Right lobe of liver (tissue), 6 donors: Measurements from ENCODE around the gene TMPRSS5. TPM values are rescaled to one million over a fixed set of nuclear protein-coding genes. Genes with fewer than 3 reads are reported as not detected.

Experiments used
- ATAC-seq, 4 donors: fragments of 200-7000 bp; cut with Tn5 transposase; one replicate each; pipeline ENCODE4 v1.9.1; 2020; ENCODE audit warnings: mild to moderate bottlenecking in 4 of 4, moderate library complexity in 4 of 4
- DNase-seq, 3 donors: peaks; one replicate each; pipeline ENCODE4 v3.0.0-alpha.2; 2020
- H3K27ac ChIP-seq, 3 donors: fragments of 200-600 bp; one replicate each; pipeline ENCODE4 v1.8.0; 2022
- H3K27me3 ChIP-seq, 2 donors: fragments of 200-600 bp; one replicate each; pipeline ENCODE4 v1.8.0; 2022
- H3K36me3 ChIP-seq, 4 donors: fragments of 200-600 bp; sonication (generic) in 1 of 4; one replicate each; pipeline versions ENCODE4 v1.5.1 to v1.8.0; 2017 to 2022; ENCODE audit warnings: control low read depth in 1 of 4
- H3K4me1 ChIP-seq, 4 donors: fragments of 200-600 bp; sonication (generic) in 1 of 4; one replicate each; pipeline versions ENCODE4 v1.5.1 to v1.8.0; 2017 to 2022; ENCODE audit warnings: control low read depth in 1 of 4
- H3K4me3 ChIP-seq, 3 donors: fragments of 200-600 bp; one replicate each; pipeline ENCODE4 v1.8.0; 2022
- H3K9me3 ChIP-seq, 4 donors: fragments of 200-600 bp; sonication (generic) in 1 of 4; one replicate each; pipeline versions ENCODE4 v1.5.1 to v1.8.0; 2017 to 2022; ENCODE audit warnings: control low read depth in 1 of 4
- POLR2A ChIP-seq: fragments of 450-650 bp; IDR thresholded peaks from one replicate; pipeline ENCODE4 v1.6.1; 2017; ENCODE audit warnings: antibody characterized with exemption, mild to moderate bottlenecking
- WGBS: methylation state at CpG from one replicate; pipeline ENCODE4 v1.1.6; 2018; ENCODE audit warnings: low coverage, low lambda C conversion rate; ENCODE audit not compliant: insufficient coverage; ENCODE audit errors: missing lambda C conversion rate; 5-methylcytosine and 5-hydroxymethylcytosine counted together
- intact Hi-C, 2 donors: fragments of 100-400 bp; cut with DNase I; formaldehyde crosslinking; loops; one replicate each; pipeline versions ENCODE4 v1.11.2 to v1.14.1; 2022
- total RNA-seq, 6 experiments: library from RNA; depleted of rRNA in 2 of 6; stranded (reverse); fragments of >200 nt in 2 of 6; fragmentation: NEBNext Ultra II Directional in 3 of 6; extraction: Animal tissue kit (Norgen Biotek cat#: 25700) in 3 of 6; gene quantifications; one replicate each; pipeline versions ENCODE4 v1.1.0 to v1.2.4, GENCODE V29; 2016 to 2023
- TF ChIP-seq, protein P1 (sequence below), 4 donors: fragments of 200-600 bp in 3 of 4; fragments of 450-650 bp in 1 of 4; IDR thresholded peaks; one replicate each; pipeline versions ENCODE4 v1.5.1 to v1.8.0; 2016 to 2022; ENCODE audit warnings: antibody characterized with exemption in 4 of 4, mild to moderate bottlenecking in 2 of 4
- donor health status: DM: no; HTN: yes; CAD: no.
- donor health status: DM: no; HTN: no; CAD: no.
- donor health status: DM: no; HTN: no; CAD: no.
- donor health status: DM: no; HTN: yes; CAD: no.
- donor health status: DM: no; HTN: yes; CAD: no.

TMPRSS5 gene
- total RNA-seq, 6 experiments from 2014 or later: 0.12 to 0.75 (median 0.43) TPM; not detected in 2

DNA sequence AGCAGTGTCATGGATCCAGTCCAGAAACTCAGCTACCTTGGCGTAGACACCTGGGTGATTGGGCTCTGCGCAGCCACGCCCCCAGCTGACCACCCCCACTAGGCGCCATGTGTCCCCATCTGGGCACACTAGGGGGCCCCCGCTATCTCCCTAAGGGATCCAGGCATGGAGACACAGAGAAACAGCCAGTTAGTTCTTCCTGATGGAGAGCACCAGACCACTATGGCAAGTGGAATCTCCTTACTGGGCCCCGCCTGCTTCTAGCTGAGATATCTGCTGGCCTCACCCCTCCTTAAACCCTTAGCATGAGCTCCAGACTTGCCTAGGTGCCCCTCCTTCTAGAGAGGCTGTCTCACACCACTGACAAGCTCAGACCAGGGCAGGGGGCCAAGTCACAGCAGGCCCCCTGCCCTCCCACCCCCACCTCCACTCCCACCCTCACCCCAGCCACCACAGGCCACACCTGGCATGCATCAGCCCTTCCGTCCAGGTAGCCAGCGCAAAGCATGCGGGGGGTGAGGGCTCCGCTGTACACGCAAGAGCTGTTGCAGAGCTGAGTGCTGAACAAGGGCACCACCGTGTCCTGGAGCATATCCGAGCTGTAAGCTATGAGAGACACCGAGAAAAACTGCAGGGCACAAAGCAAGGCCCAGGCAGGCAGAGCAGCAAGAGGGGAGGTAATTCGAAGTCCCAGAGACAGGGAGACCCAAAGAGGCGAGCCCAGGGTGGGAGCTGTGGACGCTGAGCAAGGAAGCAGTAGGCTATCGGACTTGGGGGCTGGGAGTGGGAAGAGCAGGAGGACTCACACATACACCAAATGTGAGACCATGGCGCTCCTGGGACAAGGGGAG, 16.1 kb downstream of the TMPRSS5 start:
- ATAC-seq (no peak), DNase-seq (no peak)
- 85% methylated on average over 11 of the region's 19 CpGs for WGBS
- no peak for TF ChIP-seq POLR2A
- TF ChIP-seq, protein P1, sequence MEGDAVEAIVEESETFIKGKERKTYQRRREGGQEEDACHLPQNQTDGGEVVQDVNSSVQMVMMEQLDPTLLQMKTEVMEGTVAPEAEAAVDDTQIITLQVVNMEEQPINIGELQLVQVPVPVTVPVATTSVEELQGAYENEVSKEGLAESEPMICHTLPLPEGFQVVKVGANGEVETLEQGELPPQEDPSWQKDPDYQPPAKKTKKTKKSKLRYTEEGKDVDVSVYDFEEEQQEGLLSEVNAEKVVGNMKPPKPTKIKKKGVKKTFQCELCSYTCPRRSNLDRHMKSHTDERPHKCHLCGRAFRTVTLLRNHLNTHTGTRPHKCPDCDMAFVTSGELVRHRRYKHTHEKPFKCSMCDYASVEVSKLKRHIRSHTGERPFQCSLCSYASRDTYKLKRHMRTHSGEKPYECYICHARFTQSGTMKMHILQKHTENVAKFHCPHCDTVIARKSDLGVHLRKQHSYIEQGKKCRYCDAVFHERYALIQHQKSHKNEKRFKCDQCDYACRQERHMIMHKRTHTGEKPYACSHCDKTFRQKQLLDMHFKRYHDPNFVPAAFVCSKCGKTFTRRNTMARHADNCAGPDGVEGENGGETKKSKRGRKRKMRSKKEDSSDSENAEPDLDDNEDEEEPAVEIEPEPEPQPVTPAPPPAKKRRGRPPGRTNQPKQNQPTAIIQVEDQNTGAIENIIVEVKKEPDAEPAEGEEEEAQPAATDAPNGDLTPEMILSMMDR (IDR thresholded peaks at IDR 0.05): no peak
- H3K36me3 ChIP-seq: no peaks in the 10 kb centered on the region
- H3K4me1 ChIP-seq: no peaks in the 10 kb centered on the region
- intact Hi-C loops: no loop called here
- no peaks in the 10 kb centered on the region for H3K27me3 ChIP-seq
- H3K4me3 ChIP-seq: no peak overlapping the region
- H3K27ac ChIP-seq: no peak overlapping the region
- no peaks in the 10 kb centered on the region for H3K9me3 ChIP-seq

DNA sequence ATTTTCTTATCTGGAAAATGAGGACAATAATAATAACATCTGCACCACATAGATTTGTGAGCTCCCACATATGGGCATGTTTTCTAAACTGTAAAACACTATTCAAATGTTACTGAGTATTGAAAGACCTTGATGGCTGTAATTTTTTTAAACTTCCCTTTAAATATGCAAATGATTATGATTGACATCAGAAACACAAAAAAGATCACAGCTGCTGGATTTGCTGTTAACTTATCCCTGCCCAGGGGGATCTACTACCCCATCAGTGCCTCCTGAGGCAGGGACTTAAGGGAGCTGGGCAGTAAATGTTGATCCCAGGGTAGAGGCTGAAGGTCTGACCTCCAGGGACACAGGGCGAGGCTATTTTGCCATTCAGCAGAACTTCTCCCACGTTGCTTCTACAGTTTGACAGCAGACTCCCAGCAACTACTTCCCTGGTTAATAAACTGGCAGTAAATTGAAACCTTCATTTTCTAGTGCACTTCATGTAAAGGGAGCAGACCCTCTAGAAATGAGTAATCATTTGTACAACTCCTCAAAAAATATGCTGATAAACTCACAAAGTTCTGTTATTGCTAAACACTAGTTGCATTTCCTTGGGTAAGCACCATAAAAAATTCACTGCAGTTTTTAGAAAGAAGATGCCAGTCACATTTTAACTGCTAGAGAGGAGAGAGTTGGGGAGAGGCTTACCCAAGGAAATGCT, 20.3 kb downstream of the TMPRSS5 start:
- H3K27ac ChIP-seq: no peak overlapping the region
- no peaks in the 10 kb centered on the region for H3K27me3 ChIP-seq
- DNase-seq (no peak), ATAC-seq (no peak)
- H3K36me3 ChIP-seq: no peaks in the 10 kb centered on the region
- H3K4me1 ChIP-seq: no peaks in the 10 kb centered on the region
- H3K9me3 ChIP-seq: no peaks in the 10 kb centered on the region
- no CpG with 5 or more reads among the region's 2 CpGs for WGBS
- no peak overlapping the region for H3K4me3 ChIP-seq
- no peak for TF ChIP-seq POLR2A
- TF ChIP-seq, protein P1 (IDR thresholded peaks at IDR 0.05): no peak
- intact Hi-C loops: no loop called here

DNA sequence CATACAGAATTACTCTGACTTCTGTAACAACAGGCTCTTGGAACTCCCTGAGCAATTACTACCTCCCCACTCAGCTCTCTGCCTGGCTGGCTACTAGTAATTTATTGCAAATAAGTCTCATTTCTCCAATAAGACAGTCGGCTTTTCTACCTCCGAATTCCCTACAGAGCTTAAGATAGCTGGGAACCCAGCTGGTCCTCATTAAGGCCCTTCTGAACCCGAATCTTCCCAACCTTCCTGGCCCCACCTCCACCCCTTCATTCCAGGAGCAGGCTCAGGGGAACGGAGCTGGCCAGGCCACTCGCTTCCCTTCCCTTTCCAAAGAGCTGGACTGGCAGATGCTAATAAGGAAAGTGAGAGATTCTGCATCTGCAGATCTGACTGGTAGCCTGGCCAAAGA, 21.6 kb downstream of the TMPRSS5 start:
- no peaks in the 10 kb centered on the region for H3K9me3 ChIP-seq
- TF ChIP-seq, protein P1 (IDR thresholded peaks at IDR 0.05): no peak
- WGBS: 57% methylated on average over 5 of the region's 5 CpGs
- ATAC-seq: no peak
- DNase-seq: no peak
- no peaks in the 10 kb centered on the region for H3K27me3 ChIP-seq
- no peaks in the 10 kb centered on the region for H3K36me3 ChIP-seq
- no peaks in the 10 kb centered on the region for H3K4me1 ChIP-seq
- no peak overlapping the region for H3K4me3 ChIP-seq
- H3K27ac ChIP-seq: no peak overlapping the region
- intact Hi-C loops: no loop called here

DNA sequence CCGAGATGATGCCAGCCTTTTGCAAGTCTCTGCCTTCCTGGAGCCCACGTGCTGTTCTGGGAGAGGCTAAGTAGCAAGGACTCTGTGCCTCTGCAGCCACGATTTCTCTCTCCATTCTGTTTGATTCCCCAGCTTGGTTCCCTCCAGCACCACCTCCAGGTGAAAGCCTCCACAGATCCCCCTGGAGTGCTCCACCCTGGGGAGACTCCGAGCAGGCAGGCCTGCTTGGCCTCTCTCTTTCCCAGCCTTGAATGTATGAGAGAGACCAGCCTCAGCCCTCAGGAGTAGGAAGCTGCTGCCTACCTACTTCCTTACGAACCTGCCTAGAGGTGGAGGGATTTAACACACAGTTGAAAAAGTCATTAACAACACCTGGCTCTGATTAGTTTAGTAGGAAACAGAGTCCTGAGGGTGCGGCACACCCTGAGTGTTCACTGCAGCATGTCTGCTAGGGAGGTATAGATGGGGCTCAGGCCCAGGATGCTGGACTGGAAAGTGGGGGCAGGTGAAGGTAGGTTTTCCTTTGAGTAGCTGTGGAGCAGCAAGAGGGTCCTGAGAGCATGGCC, 22.5 kb downstream of the TMPRSS5 start:
- ATAC-seq: no peak

More for the DNA sequence above, 22.5 kb downstream of the TMPRSS5 start:
- WGBS: 74% methylated on average over 3 of the region's 6 CpGs
- no peaks in the 10 kb centered on the region for H3K36me3 ChIP-seq
- no peak for DNase-seq
- intact Hi-C loops: no loop called here
- H3K27me3 ChIP-seq: no peaks in the 10 kb centered on the region
- H3K4me1 ChIP-seq: no peaks in the 10 kb centered on the region
- no peaks in the 10 kb centered on the region for H3K9me3 ChIP-seq
- no peak overlapping the region for H3K27ac ChIP-seq
- TF ChIP-seq, protein P1 (IDR thresholded peaks at IDR 0.05): no peak
- no peak for TF ChIP-seq POLR2A
- no peak overlapping the region for H3K4me3 ChIP-seq
